AG10803 (cell line): ENCODE results near the gene SPATA4.

Source experiments
- DNase-seq: peaks from one replicate; pipeline ENCODE4 v3.0.0; 2010; ENCODE audit warnings: low read depth
- H3K4me3 ChIP-seq: 2 replicates; pipeline ENCODE4 v1.5.1; 2011; ENCODE audit warnings: mild to moderate bottlenecking, low read length, control low read depth
- TF ChIP-seq, protein P1 (sequence below): conservative IDR thresholded peaks from 2 replicates; pipeline ENCODE4 v1.5.1; 2011; ENCODE audit warnings: mild to moderate bottlenecking, low read length, control low read depth, inconsistent platforms

Gene SPATA4

DNA sequence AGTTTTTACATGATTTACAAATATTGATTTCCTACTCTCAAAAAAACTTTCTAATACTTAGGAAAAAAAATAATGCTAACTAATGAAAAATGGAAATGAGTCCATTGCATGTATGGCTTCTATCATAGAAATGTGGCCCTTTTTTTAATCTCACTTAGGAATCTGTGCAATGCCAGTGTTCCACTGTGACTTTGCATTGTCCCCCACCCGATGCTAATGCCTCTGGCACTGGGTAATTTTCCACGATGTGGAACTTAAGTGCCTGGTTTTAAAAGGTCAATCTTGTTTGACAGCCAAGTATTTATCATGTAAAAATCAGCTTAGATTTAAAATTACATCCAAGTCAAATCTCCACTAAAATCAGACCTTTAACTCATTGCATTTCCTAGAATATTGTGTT lies 53.1 kb downstream of the SPATA4 start:
- H3K4me3 ChIP-seq, result no peak overlapping the region
- no peak for DNase-seq
- TF ChIP-seq, protein P1, sequence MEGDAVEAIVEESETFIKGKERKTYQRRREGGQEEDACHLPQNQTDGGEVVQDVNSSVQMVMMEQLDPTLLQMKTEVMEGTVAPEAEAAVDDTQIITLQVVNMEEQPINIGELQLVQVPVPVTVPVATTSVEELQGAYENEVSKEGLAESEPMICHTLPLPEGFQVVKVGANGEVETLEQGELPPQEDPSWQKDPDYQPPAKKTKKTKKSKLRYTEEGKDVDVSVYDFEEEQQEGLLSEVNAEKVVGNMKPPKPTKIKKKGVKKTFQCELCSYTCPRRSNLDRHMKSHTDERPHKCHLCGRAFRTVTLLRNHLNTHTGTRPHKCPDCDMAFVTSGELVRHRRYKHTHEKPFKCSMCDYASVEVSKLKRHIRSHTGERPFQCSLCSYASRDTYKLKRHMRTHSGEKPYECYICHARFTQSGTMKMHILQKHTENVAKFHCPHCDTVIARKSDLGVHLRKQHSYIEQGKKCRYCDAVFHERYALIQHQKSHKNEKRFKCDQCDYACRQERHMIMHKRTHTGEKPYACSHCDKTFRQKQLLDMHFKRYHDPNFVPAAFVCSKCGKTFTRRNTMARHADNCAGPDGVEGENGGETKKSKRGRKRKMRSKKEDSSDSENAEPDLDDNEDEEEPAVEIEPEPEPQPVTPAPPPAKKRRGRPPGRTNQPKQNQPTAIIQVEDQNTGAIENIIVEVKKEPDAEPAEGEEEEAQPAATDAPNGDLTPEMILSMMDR, result no peak

GRCh38 chr4:176139518-176139917 lies 55.9 kb downstream of the SPATA4 start:
- H3K4me3 ChIP-seq, result no peak overlapping the region
- TF ChIP-seq, protein P1, result no peak

GRCh38 chr4:176137631-176138030 lies 57.8 kb downstream of the SPATA4 start:
- TF ChIP-seq, protein P1, result no peak
- DNase-seq, result peak; percentile 53
- H3K4me3 ChIP-seq, result no peak overlapping the region

More at GRCh38 chr4:176139518-176139917, 55.9 kb downstream of the SPATA4 start:
- no peak for DNase-seq

DNA sequence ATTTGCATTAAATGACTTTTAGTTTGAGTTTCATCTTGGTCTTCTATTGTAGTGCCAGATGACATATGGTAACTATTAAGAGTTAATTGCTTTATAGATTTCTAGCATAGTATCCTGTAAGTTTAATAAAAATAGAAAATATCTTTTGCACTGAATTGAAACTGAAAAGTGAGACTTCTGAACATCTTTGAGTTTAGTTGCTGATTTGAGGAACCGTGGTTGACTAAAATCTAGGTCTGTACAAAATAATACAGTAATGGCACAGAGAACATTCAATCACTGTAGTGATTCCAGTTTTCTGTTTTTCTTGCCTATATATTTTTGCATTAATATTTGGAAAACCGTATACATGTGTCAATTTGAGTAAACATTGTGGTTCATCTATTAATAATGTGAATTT lies 60.7 kb downstream of the SPATA4 start:
- no peak overlapping the region for H3K4me3 ChIP-seq
- no peak for DNase-seq
- TF ChIP-seq, protein P1, result no peak
